ENCODE measurements around the gene MPP1.

Gene MPP1

DNA sequence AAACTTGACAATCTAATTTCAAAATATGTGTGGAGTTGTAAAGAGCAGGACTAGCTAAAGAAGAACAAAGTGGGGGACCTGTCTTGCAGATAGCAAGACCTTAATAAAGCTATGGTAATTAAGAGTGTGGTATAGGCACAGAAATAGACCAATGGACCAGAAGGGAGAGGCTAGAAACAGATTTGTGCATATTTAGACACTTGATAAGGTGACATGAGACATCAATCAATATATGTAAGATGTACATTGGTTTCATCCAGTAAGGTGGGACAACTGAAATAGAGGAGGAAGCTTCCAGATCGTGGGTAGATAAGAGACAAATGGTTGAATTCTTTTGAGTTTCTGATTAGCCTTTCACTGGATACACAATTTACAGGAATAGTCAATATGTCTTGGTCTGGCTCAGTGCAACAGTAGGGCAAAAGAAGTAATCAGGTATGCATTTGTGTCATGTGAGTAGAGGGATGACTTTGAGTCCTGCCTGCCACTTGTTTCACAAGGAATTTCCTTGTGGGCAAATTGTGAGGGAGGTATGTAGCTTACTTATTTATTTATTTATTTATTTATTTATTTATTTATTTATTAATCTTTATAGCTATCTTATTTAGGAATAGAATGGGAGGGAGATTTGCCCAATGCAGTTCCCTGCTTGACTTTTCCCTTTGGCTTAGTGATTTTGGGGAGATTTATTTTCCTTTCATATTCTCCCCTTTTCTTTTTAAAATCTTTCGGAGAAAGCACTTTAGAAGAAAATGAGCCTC lies 7.2 kb upstream of the MPP1 start:
- no peak overlapping the region for H3K4me3 ChIP-seq (ENCODE audit: low read depth, low read length)
- DNase-seq (ENCODE audit: low read depth, low spot score), result no peak
- TF ChIP-seq CTCF (IDR thresholded peaks at IDR 0.05; ENCODE audit: low read depth, low read length), result no peak
- in situ Hi-C loops (cut with HindIII; ENCODE audit: low sequenced_read_pairs), result no loop called here

GRCh38 chrX:154809939-154810665 lies 4.8 kb upstream of the MPP1 start:
- DNase-seq (ENCODE audit: low read depth, low spot score), result no peak
- H3K4me3 ChIP-seq (ENCODE audit: low read depth, low read length), result no peak overlapping the region
- in situ Hi-C loops (cut with HindIII; ENCODE audit: low sequenced_read_pairs), result no loop called here
- TF ChIP-seq CTCF (IDR thresholded peaks at IDR 0.05; ENCODE audit: low read depth, low read length), result no peak

DNA sequence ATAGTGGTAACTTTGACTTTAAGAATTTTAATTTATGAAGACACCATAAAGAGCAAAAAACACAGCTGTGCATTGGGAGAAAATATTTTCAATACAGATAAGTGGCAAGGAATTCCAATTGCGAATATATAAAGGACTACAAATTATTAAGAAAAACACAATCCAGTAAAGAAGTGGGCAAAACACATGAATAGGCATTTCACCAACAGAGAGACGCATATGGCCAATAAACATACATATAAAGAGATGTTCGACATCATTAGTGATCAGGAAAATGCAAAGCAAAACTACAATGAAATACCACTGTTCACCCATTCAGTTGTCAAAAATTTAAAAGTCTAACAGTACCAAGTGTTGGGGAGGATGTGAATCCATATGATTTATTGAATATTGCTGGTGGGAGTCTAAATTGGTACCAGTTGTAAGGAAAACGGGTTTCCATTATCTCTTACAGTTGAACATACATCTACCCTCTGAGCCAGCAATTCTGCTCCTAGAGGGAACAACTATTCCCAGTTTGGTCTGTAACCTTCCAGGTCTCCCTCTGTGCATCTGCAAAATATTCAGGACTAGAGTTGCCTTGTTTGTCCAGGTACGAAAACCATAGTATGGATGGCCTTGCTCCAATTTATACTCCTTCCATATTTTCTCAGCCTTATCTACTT lies 1.7 kb upstream of the MPP1 start:
- no peak for TF ChIP-seq CTCF (IDR thresholded peaks at IDR 0.05; ENCODE audit: low read depth, low read length)
- in situ Hi-C loops (cut with HindIII; ENCODE audit: low sequenced_read_pairs), result no loop called here
- DNase-seq (ENCODE audit: low read depth, low spot score), result no peak
- H3K4me3 ChIP-seq (ENCODE audit: low read depth, low read length), result no peak overlapping the region

DNA sequence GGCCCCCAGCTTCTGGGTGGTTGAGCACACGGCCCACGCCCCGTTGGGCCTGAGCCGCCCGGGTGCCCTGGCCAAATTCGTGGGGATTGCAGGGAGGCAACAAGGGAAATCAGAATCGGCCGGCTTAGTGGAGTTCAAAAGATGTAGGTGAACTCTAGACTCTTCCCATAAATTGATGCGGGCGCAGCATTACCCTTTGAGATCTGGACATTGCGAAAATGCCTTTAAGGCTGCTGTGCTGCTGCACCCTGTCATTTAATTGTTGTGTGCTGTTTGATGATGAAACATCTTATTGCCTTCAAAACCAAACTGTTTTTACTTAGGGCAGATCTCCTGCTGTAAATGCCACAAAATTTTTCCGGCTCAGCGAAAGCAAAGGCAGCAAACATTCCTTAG lies 409 bp upstream of the MPP1 start:
- DNase-seq (ENCODE audit: low read depth, low spot score), result peak; percentile 22
- TF ChIP-seq CTCF (IDR thresholded peaks at IDR 0.05; ENCODE audit: low read depth, low read length), result no peak
- in situ Hi-C loops (cut with HindIII; ENCODE audit: low sequenced_read_pairs), result no loop called here
- peak overlapping the region; percentile 47 for H3K4me3 ChIP-seq (ENCODE audit: low read depth, low read length)

GRCh38 chrX:154804261-154804956 lies 876 bp downstream of the MPP1 start:
- in situ Hi-C loops (cut with HindIII; ENCODE audit: low sequenced_read_pairs), result no loop called here
- no peak for TF ChIP-seq CTCF (IDR thresholded peaks at IDR 0.05; ENCODE audit: low read depth, low read length)
- H3K4me3 ChIP-seq (ENCODE audit: low read depth, low read length), result peak overlapping the region; percentile 47
- DNase-seq (ENCODE audit: low read depth, low spot score), result no peak

DNA sequence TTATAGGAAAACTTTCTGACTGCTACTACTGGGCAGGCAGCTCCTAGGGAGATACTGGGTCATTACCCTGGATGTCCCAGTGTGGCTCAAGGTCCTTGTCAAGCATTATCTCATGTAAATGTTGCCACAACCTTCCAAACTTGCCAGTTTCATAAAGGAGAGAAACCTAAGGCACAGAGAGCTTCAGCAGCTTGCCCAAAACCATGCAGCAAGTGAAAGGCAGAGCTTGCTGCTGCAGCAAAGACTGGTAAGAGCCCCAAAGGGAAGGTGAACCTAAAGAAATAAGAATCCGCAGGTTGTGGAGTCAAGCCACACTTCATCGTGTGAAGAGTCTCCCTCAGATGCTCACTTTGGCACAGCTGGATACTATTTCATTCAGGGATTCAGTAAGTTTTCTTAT lies 2.3 kb downstream of the MPP1 start:
- no peak overlapping the region for H3K4me3 ChIP-seq (ENCODE audit: low read depth, low read length)
- no peak for TF ChIP-seq CTCF (IDR thresholded peaks at IDR 0.05; ENCODE audit: low read depth, low read length)
- DNase-seq (ENCODE audit: low read depth, low spot score), result no peak
- in situ Hi-C loops (cut with HindIII; ENCODE audit: low sequenced_read_pairs), result no loop called here

Data from astrocyte of the spinal cord (primary cell).